OCI-LY7 (cell line): ENCODE data around the gene ECI2. TPM values are rescaled to one million over a fixed set of nuclear protein-coding genes. Genes with fewer than 3 reads are reported as not detected.

Experiments used
- BruUV-seq: library from RNA; stranded (reverse); fragments of 400-500 nt; replicated peaks from 2 replicates; lab custom pipeline; 2021; lab: Mats Ljungman, UMichigan
- CTCF ChIA-PET: fragments of 300-600 bp; sonication (Branson Sonifier 250); formaldehyde crosslinking; loops from one replicate; lab custom pipeline; 2022; ENCODE audit warnings: antibody characterized with exemption; ENCODE audit not compliant: unreplicated experiment; lab: Charles Lee
- POLR2A ChIA-PET: fragments of 300-600 bp; sonication (Branson Sonifier 250); formaldehyde crosslinking; loops from one replicate; lab custom pipeline; 2022; ENCODE audit warnings: antibody characterized with exemption; lab: Charles Lee
- DNase-seq: peaks from one replicate; pipeline ENCODE4 v3.0.0-alpha.2; 2015; ENCODE audit warnings: low spot score
- H2AFZ ChIP-seq: fragments of 200-600 bp; sonication (generic), shearing (Covaris generic); 2 replicates; pipeline ENCODE4 v1.6.1; 2014; ENCODE audit warnings: mild to moderate bottlenecking, antibody characterized with exemption, low read length, moderate library complexity
- H3K27ac ChIP-seq: fragments of 200-600 bp; sonication (generic); 2 replicates; pipeline ENCODE4 v1.5.1; 2014; ENCODE audit warnings: mixed run types, low read depth, mild to moderate bottlenecking, moderate library complexity, low read length, inconsistent platforms; ENCODE audit not compliant: poor library complexity, severe bottlenecking
- H3K36me3 ChIP-seq: fragments of 200-600 bp; sonication (generic); 2 replicates; pipeline ENCODE4 v1.6.1; 2014; ENCODE audit warnings: mild to moderate bottlenecking, antibody characterized with exemption, low read length, moderate library complexity, mixed read lengths; ENCODE audit not compliant: insufficient read depth
- H3K4me1 ChIP-seq: fragments of 200-600 bp; sonication (generic); 2 replicates; pipeline ENCODE4 v1.5.1; 2014; ENCODE audit warnings: mild to moderate bottlenecking, low read length; ENCODE audit not compliant: insufficient read depth, poor library complexity, severe bottlenecking
- H3K4me2 ChIP-seq: fragments of 200-600 bp; sonication (generic); 2 replicates; pipeline ENCODE4 v1.6.1; 2014; ENCODE audit warnings: mild to moderate bottlenecking, low read length
- H3K4me3 ChIP-seq: fragments of 200-600 bp; sonication (generic); 2 replicates; pipeline ENCODE4 v1.5.1; 2014; ENCODE audit warnings: mild to moderate bottlenecking, low read depth, low read length; ENCODE audit not compliant: poor library complexity, severe bottlenecking
- H3K79me2 ChIP-seq: fragments of 200-600 bp; sonication (generic); 2 replicates; pipeline ENCODE4 v1.6.1; 2016; ENCODE audit warnings: low read depth, mild to moderate bottlenecking, low read length, moderate library complexity, mixed read lengths; ENCODE audit not compliant: insufficient read depth
- H3K9me2 ChIP-seq: fragments of 200-600 bp; sonication (generic); 2 replicates; pipeline ENCODE4 v1.6.1; 2016; ENCODE audit warnings: mild to moderate bottlenecking, low read length, mixed read lengths; ENCODE audit not compliant: insufficient read depth
- H3K9me3 ChIP-seq: fragments of 200-600 bp; sonication (generic); 2 replicates; pipeline ENCODE4 v1.6.1; 2014; ENCODE audit warnings: mild to moderate bottlenecking, mixed run types, low read length, mixed read lengths
- H4K20me1 ChIP-seq: fragments of 200-600 bp; sonication (generic); 2 replicates; pipeline ENCODE4 v1.6.1; 2014; ENCODE audit warnings: mild to moderate bottlenecking, antibody characterized with exemption, low read length, moderate library complexity, mixed read lengths; ENCODE audit not compliant: insufficient read depth
- EZH2phosphoT487 ChIP-seq: fragments of 200-600 bp; sonication (generic); IDR thresholded peaks from 2 replicates; pipeline ENCODE4 v1.6.1; 2018; ENCODE audit warnings: low read depth, borderline replicate concordance, mild to moderate bottlenecking, mixed run types, antibody characterized with exemption, low read length, moderate library complexity, mixed read lengths
- intact Hi-C: fragments of 100-400 bp; cut with micrococcal nuclease; formaldehyde crosslinking; loops from one replicate; pipeline ENCODE4 v1.10.0; 2022; ENCODE audit not compliant: unreplicated experiment
- total RNA-seq, 2 experiments: library from RNA; depleted of rRNA in 1 of 2; stranded (reverse); fragments of >200 nt in 1 of 2; shearing (Covaris generic) in 1 of 2; gene quantifications; 2 replicates each; pipeline ENCODE4 v1.2.3, GENCODE V29; 2014 to 2022
- TF ChIP-seq, protein P1 (sequence below): fragments of 200-600 bp; sonication (generic); conservative IDR thresholded peaks from 2 replicates; pipeline ENCODE4 v1.5.1; 2014; ENCODE audit warnings: mild to moderate bottlenecking, antibody characterized with exemption, low read length, moderate library complexity, mixed read lengths

The ECI2 gene
- total RNA-seq, 2 experiments from 2014 or later: 49.3 to 50.4 TPM

GRCh38 chr6:4078691-4079471, 56.5 kb downstream of the ECI2 start, which contains the start of gene FAM217A:
Gene FAM217A (minus strand): TSS chr6:4079137. CDS start chr6:4077414, 1,723 bp downstream.
- H4K20me1 ChIP-seq: no peaks in the 10 kb centered on the region
- no peak within 1 kb of the TSS for H2AFZ ChIP-seq
- H3K79me2 ChIP-seq: no peaks in the 10 kb centered on the region
- intact Hi-C loops: no loop called here
- no peaks in the 10 kb centered on the region for H3K4me1 ChIP-seq
- H3K9me3 ChIP-seq: no peaks in the 10 kb centered on the region
- H3K36me3 ChIP-seq: no peaks in the 10 kb centered on the region
- H3K9me2 ChIP-seq: no peaks in the 10 kb centered on the region
- POLR2A ChIA-PET: no interaction called here
- no TSS peak for BruUV-seq
- no peak within 1 kb of the TSS for H3K4me3 ChIP-seq
- H3K4me2 ChIP-seq: no peak within 1 kb of the TSS
- CTCF ChIA-PET: interaction anchor here (0.6 kb wide), 1 partner anchor 1390 kb away, joined by 3 read pairs; no protein-coding TSS in a partner anchor
- no peak within 1 kb of the TSS for H3K27ac ChIP-seq
- no peak for TF ChIP-seq EZH2phosphoT487
- TF ChIP-seq, protein P1, sequence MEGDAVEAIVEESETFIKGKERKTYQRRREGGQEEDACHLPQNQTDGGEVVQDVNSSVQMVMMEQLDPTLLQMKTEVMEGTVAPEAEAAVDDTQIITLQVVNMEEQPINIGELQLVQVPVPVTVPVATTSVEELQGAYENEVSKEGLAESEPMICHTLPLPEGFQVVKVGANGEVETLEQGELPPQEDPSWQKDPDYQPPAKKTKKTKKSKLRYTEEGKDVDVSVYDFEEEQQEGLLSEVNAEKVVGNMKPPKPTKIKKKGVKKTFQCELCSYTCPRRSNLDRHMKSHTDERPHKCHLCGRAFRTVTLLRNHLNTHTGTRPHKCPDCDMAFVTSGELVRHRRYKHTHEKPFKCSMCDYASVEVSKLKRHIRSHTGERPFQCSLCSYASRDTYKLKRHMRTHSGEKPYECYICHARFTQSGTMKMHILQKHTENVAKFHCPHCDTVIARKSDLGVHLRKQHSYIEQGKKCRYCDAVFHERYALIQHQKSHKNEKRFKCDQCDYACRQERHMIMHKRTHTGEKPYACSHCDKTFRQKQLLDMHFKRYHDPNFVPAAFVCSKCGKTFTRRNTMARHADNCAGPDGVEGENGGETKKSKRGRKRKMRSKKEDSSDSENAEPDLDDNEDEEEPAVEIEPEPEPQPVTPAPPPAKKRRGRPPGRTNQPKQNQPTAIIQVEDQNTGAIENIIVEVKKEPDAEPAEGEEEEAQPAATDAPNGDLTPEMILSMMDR: no peak
- DNase-seq: no peak

DNA sequence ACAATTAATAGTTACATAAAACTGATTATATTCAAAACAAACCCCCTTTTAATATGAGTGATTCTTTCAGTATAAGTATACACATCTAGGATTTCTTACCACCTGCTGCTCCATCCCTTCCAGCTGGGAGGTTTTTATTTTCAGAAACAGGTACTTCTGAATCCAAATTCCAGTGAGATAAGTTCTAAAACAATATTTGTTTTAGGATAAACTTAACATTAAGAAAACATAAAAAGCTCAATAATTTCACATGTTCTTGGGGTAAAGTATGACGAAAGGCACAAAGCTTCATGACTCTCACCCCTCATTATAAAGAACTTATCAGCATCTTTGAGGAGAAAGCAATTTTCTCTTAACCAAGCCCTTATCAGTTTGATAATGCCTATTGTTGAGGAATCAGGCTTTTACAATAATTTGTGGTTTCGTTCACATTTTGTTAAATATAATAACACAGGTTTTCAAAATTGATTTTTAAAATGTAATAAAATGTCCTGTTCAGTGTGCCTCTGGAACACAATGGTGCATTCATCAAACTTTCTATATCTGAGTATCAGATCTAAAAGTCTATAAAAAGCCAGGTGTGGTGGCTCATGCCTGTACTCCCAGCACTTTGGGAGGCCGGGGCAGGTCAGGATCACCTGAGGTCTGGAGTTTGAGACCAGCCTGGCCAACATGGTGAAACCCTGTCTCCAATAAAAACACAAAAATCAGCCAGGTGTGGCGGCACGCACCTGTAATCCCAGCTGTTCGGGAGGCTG, 60.7 kb downstream of the ECI2 start:
- Histone ChIP-seq H3K4me1 (no peaks in the 10 kb centered on the region), H3K4me3 (no peak overlapping the region), H2AFZ (no peak overlapping the region), H3K79me2 (no peaks in the 10 kb centered on the region), H3K36me3 (no peaks in the 10 kb centered on the region), H3K9me3 (no peaks in the 10 kb centered on the region), H3K9me2 (no peaks in the 10 kb centered on the region), H3K27ac (no peak overlapping the region), H3K4me2 (no peak overlapping the region), H4K20me1 (no peaks in the 10 kb centered on the region)
- no peak for DNase-seq
- CTCF ChIA-PET: no interaction called here
- BruUV-seq: no TSS peak
- no peak for TF ChIP-seq EZH2phosphoT487
- TF ChIP-seq, protein P1: no peak
- intact Hi-C loops: no loop called here
- POLR2A ChIA-PET: interaction anchor here (1.1 kb wide), 1 partner anchor 112 kb away, joined by 3 read pairs; no protein-coding TSS in a partner anchor

DNA sequence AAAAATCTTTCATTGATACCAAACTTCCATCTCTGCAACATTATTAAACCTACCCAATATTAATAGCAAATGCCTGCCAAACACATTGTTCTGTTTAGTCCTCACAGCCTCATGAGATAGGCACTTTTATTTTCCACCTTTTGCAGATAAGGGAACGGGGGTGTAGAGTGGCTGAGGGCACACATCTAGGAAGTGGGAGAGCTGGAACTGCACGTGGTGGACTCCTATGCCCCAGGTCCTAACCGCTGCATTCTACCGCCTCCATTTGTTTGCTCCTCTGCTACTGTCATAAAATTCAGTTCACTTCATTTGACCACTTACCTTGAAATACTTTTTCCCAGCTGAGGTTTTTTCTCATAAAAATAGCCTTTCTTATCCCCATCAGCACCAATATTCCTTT, 64.0 kb downstream of the ECI2 start:
- no peaks in the 10 kb centered on the region for H3K9me2 ChIP-seq
- no peaks in the 10 kb centered on the region for H4K20me1 ChIP-seq
- intact Hi-C loops: no loop called here
- H3K27ac ChIP-seq: no peak overlapping the region
- DNase-seq: no peak
- no TSS peak for BruUV-seq
- no peaks in the 10 kb centered on the region for H3K79me2 ChIP-seq
- CTCF ChIA-PET: no interaction called here
- no peak overlapping the region for H3K4me2 ChIP-seq
- no peaks in the 10 kb centered on the region for H3K4me1 ChIP-seq
- POLR2A ChIA-PET: no interaction called here
- H3K9me3 ChIP-seq: no peaks in the 10 kb centered on the region
- H2AFZ ChIP-seq: no peak overlapping the region
- no peak overlapping the region for H3K4me3 ChIP-seq
- TF ChIP-seq, protein P1: no peak
- TF ChIP-seq EZH2phosphoT487: no peak
- peaks cover 5% of the 10 kb centered on the region; the same call in 1 of the 2 replicates for H3K36me3 ChIP-seq
